Measurements from ENCODE around the gene ASAP2.

The ASAP2 gene

GRCh38 chr2:9197916-9198315, 8.7 kb upstream of the ASAP2 start:
- H3F3A ChIP-seq (ENCODE audit: insufficient read depth, low read length): no peaks in the 10 kb centered on the region
- no peak for DNase-seq
- TF ChIP-seq EZH2 (optimal IDR thresholded peaks at IDR 0.05; ENCODE audit: low read depth, low read length) (no peak), CTCF (IDR thresholded peaks at IDR 0.05; ENCODE audit: low read length) (no peak), EZH2phosphoT487 (IDR thresholded peaks at IDR 0.05; ENCODE audit: low read length) (no peak)

GRCh38 chr2:9199716-9200632, 6.6 kb upstream of the ASAP2 start:
- no peak for DNase-seq
- H2AFZ ChIP-seq (ENCODE audit: low read length): no peak overlapping the region
- H3K27ac ChIP-seq (ENCODE audit: low read length): no peak overlapping the region
- no peak overlapping the region for H3K4me2 ChIP-seq (ENCODE audit: low read depth, low read length)
- no peaks in the 10 kb centered on the region for H3K27me3 ChIP-seq (replicated peaks; ENCODE audit: insufficient read depth, low read length)
- H3K9me3 ChIP-seq (replicated peaks; ENCODE audit: insufficient read depth, low read length): no peaks in the 10 kb centered on the region
- no peaks in the 10 kb centered on the region for H3K79me2 ChIP-seq (ENCODE audit: low read length)
- no peak overlapping the region for H3K9ac ChIP-seq (ENCODE audit: low read length)
- no peaks in the 10 kb centered on the region for H4K20me1 ChIP-seq (ENCODE audit: insufficient read depth, low read length)
- H3K9me2 ChIP-seq (replicated peaks; ENCODE audit: insufficient read depth, low read length): no peaks in the 10 kb centered on the region
- no peaks in the 10 kb centered on the region for H3K36me3 ChIP-seq (replicated peaks; ENCODE audit: insufficient read depth, low read length)
- H3K4me1 ChIP-seq (ENCODE audit: low read length): no peaks in the 10 kb centered on the region
- H3K4me3 ChIP-seq (ENCODE audit: low read length): no peak overlapping the region
- no peaks in the 10 kb centered on the region for H3F3A ChIP-seq (ENCODE audit: insufficient read depth, low read length)
- no peak for TF ChIP-seq CTCF (IDR thresholded peaks at IDR 0.05; ENCODE audit: low read length)
- no peak for TF ChIP-seq EZH2phosphoT487 (IDR thresholded peaks at IDR 0.05; ENCODE audit: low read length)
- no peak for TF ChIP-seq EZH2 (optimal IDR thresholded peaks at IDR 0.05; ENCODE audit: low read depth, low read length)

More at GRCh38 chr2:9197916-9198315, 8.7 kb upstream of the ASAP2 start:
- H3K79me2 ChIP-seq (ENCODE audit: low read length): no peaks in the 10 kb centered on the region
- H4K20me1 ChIP-seq (ENCODE audit: insufficient read depth, low read length): no peaks in the 10 kb centered on the region
- no peaks in the 10 kb centered on the region for H3K36me3 ChIP-seq (replicated peaks; ENCODE audit: insufficient read depth, low read length)
- no peaks in the 10 kb centered on the region for H3K27me3 ChIP-seq (replicated peaks; ENCODE audit: insufficient read depth, low read length)
- no peak overlapping the region for H3K27ac ChIP-seq (ENCODE audit: low read length)
- no peak overlapping the region for H3K4me2 ChIP-seq (ENCODE audit: low read depth, low read length)
- no peak overlapping the region for H3K9ac ChIP-seq (ENCODE audit: low read length)
- no peaks in the 10 kb centered on the region for H3K4me1 ChIP-seq (ENCODE audit: low read length)
- H3K9me3 ChIP-seq (replicated peaks; ENCODE audit: insufficient read depth, low read length): no peaks in the 10 kb centered on the region
- no peak overlapping the region for H3K4me3 ChIP-seq (ENCODE audit: low read length)
- no peaks in the 10 kb centered on the region for H3K9me2 ChIP-seq (replicated peaks; ENCODE audit: insufficient read depth, low read length)
- no peak overlapping the region for H2AFZ ChIP-seq (ENCODE audit: low read length)

GRCh38 chr2:9200633-9201015, 6.0 kb upstream of the ASAP2 start:
- no peaks in the 10 kb centered on the region for H3K9me2 ChIP-seq (replicated peaks; ENCODE audit: insufficient read depth, low read length)
- no peak for DNase-seq
- H3K9ac ChIP-seq (ENCODE audit: low read length): no peak overlapping the region
- no peaks in the 10 kb centered on the region for H3F3A ChIP-seq (ENCODE audit: insufficient read depth, low read length)
- peaks cover 3% of the 10 kb centered on the region; the same call in 1 of the 2 replicates for H3K4me1 ChIP-seq (ENCODE audit: low read length)
- no peak overlapping the region for H3K4me3 ChIP-seq (ENCODE audit: low read length)
- no peak overlapping the region for H3K4me2 ChIP-seq (ENCODE audit: low read depth, low read length)
- no peaks in the 10 kb centered on the region for H3K36me3 ChIP-seq (replicated peaks; ENCODE audit: insufficient read depth, low read length)
- H3K9me3 ChIP-seq (replicated peaks; ENCODE audit: insufficient read depth, low read length): no peaks in the 10 kb centered on the region
- no peaks in the 10 kb centered on the region for H3K27me3 ChIP-seq (replicated peaks; ENCODE audit: insufficient read depth, low read length)
- H2AFZ ChIP-seq (ENCODE audit: low read length): no peak overlapping the region
- no peaks in the 10 kb centered on the region for H3K79me2 ChIP-seq (ENCODE audit: low read length)
- TF ChIP-seq EZH2phosphoT487 (IDR thresholded peaks at IDR 0.05; ENCODE audit: low read length) (no peak), EZH2 (optimal IDR thresholded peaks at IDR 0.05; ENCODE audit: low read depth, low read length) (no peak), CTCF (IDR thresholded peaks at IDR 0.05; ENCODE audit: low read length) (no peak)
- no peaks in the 10 kb centered on the region for H4K20me1 ChIP-seq (ENCODE audit: insufficient read depth, low read length)
- H3K27ac ChIP-seq (ENCODE audit: low read length): no peak overlapping the region
